GM19035 (cell line): Measurements from ENCODE around the gene SLC6A6.

Experiments used
- ATAC-seq: cut with Tn5 transposase; IDR thresholded peaks from one replicate; pipeline ENCODE4 v1.9.1; 2021; ENCODE audit not compliant: unreplicated experiment

Gene SLC6A6

DNA sequence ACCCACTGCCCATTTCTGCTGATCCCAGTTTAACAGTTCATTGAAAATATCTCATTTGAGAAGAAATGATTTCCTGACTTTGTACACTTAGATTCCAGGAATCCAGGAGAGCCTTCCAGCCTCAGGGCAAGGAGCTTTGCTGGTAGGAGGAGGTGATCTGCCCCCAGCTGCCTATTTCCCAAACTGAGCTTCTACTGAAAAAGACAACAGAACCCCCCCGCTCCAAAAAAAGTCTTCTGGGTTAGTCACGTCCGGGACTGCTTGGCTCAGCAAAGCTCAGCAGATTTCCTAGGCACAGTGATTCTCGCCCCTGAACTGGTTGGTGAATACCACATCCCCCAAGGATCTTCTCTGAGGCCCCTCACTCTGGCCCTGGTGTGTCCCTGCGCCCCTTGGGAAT, 13.1 kb downstream of the SLC6A6 start:
- no peak for ATAC-seq

DNA sequence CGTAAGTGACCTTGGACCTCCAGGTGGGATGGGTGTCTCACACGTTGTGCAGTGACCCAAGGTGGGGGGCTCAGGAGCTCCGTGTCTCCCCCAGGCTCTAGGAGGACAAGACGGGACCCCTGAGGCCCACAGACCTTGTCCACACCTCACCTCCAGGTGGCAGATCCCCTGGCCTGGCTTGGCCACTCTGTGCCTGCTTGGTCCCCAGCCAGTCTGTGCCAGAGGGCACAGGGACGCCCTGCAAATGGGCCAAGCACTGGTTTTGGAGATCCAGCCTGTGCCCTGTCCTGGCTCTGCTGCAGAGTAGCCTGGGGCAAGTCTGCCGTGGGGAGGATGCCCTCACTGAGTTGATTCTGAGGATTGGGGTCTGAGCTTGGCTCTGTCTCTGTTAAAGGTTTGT, 14.0 kb downstream of the SLC6A6 start:
- ATAC-seq: no peak

DNA sequence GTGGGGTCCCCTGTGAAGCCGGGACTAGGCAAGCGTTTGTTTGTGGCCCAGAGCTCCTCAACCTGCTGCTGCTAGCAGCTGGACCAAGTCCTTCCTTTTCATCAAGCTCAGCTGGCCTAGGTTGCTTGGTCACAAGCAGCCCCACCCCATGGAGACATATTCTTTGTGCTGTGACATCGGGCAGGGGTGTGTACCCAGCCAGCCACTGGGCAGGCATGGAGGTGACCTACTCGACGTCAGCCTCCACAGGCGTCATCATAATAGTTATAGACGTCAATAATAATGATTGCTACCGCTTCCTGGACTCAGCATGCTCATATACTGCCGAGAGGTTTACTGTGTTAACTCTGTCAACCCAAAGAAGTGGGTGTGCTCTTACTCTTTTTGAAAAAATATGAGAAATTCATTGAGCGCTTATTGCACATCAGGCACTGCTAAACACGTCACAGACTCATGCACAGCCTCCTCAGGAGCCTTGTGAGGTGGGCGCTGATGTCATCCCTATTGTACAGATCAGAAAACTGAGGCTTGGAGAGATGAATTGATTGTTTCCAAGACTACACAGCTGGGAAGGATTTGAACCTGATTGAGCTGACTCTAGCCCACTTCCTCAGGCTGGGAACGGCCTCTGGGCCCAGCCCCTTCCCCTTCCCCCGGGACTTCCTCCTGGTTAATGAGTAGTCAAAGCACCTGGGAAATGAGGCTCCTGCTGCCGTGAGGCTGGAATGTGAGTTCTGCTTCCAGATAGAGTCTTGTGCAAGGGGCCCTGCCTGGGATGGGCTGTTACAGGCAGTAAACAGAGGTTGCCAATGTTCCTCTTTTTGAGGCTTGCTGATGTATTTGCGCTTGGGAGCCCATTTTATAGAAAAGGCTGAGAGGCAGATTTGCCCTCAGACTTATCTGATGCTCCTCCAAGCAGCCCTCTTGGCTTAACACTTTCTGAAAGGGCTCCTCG, 16.2 kb downstream of the SLC6A6 start:
- no peak for ATAC-seq

DNA sequence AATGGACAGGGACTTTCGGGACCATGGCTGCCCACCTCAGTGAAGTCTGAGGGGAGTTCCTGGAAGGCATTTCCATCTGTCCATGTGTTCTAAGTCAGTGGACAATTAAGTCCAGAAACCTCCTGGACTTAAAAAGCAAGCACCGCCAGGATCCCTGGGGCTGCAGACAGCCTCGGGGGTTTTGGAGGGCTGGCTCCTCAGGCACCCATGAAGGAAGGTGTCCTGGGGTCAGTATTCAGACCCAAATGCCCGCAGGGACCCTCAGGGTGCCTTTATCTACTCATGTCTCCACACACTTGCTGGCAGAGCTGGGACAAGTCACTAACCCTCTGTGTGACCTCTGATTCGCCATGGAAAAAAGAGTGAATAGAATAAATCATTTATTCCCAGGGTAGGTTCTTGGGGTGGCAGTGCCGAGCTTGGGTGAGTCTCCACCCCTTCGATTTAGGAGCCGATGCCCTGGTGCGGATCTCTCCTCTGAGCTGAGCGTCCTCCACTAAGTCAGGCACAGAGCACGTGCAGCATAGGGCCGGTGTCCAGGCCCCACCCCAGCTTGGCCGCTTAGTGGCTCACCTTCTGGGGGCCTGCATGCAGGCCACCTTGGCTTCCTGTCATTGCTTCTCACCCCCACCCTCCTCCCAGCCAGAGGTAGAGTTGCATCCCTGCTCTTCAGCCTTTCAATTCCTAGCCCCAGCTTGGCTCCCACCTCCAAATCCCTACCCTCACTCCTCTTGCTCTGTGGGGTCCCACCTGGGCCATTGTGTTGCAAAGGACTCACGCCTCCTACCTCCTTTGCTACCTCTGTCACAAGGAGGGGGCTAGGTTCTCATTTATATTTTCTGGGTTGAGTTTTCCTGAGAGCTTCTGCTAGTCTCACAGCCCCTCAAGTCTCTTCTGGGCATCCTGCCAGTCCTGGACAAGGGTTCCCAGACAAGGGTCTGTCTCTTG, 19.9 kb downstream of the SLC6A6 start:
- no peak for ATAC-seq

DNA sequence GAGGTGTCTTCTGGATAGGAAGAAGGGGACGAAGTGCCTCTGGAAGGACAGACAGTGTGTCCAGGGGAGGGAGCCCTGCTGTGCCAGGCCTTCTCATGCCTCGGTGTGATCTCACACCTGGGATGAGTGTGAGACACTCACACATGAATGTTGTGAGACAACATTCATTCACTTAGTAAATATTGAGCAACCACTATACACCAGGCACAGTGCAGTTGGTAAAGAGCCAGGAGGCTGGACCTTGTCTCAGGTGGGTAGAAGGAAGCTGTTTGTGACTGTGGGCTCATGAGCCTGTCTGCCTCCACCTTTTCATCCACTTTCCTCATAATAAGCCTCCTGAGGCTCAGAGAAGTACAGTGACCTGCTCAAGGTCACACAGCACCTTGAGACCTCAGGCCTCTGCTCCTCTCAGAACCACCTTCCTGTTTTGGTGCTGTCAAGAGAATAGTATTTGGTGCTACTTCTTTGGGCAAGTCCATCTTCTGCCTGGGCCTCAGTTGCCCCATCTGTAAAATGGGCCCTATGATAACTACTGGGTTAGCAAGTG, 20.9 kb downstream of the SLC6A6 start:
- ATAC-seq: no peak

DNA sequence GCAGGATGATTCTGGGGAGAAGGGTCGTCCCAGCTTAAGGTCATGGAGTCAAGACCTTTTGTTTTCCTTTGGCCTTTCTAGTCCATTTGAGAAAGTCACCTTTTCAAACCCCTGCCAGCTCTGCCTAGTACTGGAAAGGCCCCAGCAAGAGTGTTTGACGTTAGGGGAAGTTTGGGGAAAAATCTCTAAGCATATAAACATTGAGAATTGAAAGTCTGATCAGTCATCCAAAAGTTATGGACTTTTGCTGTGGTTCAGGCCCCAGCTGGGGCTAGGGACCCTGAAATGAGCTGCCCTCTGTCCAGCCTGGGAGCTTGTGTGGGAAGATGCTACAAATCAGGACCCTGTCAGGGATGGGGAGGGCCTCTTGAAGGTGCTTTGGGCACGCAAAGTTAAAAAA, 21.6 kb downstream of the SLC6A6 start:
- ATAC-seq: no peak

DNA sequence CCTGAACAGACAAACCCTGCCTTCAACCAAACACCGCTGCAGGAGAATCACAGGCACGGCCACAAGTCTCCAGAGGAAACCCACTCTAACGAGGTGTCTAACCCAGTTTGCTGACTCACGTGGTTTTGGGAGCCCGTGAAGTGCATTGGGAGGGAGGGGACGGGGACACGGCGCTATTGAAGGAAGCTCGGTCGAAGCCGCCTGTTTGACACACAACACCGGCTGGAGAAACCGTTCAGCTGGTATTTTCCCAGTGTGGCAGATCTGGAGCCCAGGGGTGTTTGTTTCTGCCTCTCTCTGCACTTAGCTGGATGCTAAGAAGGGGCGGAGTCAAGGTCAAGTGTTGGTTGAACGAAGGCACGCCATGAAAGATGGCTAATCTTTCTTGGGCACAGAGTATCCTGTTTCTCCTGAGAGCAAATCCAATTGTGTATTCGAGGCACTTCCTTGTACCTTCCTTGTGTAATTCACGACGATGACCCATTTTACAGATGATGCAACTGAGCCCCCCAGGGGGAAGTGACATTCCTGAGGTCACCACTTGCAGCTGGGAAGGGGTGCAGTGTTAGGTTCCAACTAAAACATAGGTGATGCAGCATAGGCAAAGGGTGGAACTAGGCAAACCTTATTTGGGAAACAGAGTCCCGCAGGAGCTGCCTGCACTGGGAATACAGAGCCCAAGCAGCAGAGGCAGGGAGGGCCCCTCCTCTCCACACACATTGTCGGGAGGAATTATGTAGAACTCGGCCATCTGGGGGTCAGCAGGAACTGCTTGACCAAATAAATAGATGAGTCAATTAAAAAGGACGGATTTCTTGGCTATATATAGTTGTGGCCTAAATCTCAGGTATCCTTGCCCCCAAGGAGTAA, 22.5 kb downstream of the SLC6A6 start:
- ATAC-seq: no peak

DNA sequence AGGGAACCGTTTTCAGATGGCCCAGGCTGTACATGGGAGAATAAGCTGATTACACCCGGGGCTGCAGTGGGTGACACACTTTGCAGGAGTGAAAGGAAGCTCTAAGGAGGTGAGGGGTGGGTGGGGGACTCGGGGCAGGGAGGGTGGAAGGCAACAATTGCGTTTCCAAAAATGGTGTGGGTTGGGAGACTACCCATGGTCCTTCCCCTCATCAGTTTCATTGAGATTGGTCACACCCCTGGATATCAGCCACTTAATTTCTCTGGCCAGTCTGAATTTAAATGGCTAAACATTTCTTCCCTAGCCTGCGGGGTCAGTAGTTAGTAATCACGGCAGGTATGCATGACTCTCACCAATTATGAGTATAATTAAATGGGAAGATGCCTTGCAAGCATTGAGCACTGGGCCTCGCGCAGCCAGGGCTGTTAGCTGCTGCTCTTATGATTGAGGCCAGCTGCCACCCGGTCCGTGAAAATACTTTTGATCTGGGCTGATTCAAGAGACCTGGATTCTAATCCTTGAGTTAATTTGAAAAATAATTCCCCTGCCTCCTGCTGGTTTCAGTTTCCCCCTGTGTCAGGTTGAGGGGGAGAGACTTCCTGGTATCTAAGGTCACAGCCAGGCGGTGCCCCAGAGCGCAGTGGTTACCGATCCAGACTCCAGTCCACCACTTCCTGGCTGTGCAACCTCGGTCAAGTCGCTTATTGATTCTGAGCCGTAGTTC, 23.3 kb downstream of the SLC6A6 start:
- ATAC-seq: no peak

DNA sequence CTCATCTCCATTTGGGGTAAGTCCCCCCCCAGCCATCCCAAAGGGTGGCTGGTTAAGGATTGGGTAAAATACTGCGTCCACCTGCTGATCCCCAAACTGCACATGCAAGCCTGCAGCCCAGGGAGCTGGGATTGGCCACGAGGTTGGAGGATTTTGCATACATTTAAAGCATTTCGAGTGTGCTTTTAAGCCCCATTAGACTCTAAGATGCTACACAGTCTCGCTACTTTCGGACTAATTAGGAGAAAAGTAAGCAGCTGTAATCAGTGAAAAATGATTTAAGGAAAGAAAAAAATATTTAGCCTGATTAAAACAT, 23.9 kb downstream of the SLC6A6 start:
- no peak for ATAC-seq

DNA sequence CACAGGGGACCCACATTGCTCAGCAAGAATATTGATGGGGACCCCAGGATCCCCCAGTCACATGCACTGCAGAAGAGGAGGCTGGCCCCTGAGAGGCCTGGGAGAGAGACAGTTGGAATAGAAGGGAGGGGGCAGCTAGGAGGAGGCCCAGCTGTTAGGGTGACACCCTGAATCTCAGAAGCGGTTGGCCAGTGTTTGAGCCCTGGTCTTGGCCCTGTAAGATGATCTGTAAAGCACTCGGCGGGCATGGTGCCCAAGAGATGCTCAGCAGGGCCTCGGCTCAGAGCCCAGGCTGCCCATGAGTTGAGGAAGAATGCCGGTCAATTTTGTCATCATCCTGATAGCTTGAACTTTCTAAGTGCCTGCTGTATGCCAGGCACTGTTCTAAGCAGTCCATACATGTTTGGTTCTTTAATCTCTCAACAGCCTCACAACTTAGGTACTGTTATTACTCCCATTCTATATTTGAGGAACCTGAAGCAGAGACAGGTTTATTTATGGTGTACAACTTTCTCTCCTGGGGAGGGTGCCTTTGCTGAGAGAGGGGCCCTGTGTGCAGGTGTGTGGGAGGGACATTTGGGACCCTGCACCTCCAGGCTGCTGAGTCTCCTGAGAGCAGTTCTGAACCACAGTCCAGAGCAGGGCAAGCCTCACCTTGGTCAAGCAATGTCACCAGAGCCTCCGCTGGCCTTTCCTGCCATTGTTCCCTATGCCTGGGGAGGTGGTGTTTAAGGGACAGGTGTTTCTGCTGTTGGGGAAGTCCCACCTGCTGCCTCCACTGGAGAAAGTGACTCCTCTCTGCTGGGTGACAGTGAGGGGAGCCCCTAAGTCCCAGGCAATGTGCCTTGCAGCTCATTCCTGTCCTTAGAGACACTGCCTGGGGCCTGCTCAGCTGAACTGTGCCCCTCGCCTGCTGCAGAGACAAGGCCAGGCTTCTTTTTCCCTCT, 26.0 kb downstream of the SLC6A6 start:
- no peak for ATAC-seq

DNA sequence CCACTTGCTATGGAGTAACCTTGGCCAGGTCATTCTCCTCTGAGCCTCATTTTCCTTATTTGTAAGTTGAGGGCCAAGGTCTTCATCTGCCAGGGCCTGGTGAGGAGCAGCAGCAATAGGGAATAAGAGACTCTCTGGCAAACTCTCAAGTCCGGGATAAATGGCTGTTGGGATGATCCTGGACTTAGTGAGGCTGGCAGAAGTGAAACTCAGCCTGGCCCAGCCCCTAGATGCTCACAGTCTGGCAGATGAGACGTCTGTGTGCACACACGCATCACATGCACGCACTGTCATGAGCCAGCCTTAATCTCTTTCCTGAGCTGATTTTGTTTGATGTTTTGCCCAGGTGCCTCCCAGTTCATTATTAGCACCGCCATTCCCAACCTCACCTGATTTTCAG, 26.8 kb downstream of the SLC6A6 start:
- no peak for ATAC-seq

DNA sequence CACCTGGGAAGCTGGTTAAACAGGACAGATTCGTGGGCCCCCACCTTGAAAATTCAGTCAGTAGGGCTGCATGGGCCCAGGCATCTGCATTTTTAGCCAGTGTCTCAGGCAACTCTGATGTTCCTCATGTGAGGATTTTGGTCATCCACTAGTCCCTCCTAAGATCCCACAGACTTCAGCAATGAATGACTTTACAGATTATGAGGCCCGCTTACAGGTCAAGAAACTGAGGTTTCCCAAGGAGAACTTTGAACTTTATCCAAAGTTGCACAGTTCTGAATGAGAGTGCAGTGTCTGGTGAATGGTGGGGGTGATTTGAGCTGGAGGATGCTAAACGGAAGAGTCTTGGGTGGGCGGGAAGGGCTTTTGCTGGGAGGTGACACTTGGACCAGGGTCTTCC, 27.2 kb downstream of the SLC6A6 start:
- no peak for ATAC-seq

DNA sequence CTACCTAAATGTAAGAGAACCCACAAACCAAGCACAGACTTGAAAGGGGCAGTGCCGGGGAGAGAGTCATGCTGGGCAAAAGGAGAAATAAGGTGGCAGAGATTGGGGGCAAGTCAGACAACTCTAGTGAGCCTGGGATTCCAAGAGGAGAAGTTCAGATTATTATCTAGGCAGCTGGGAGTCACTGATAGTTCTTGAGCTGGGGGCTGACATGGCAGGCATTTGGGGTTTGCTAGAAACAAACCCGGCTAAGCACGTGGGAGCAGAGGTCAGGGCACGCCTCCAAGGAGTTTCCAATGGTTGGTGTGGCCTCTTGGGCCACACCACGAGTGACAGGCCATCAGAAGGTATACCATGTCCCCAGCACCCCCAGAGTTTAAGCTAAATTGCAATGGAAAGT, 27.6 kb downstream of the SLC6A6 start:
- ATAC-seq: no peak

DNA sequence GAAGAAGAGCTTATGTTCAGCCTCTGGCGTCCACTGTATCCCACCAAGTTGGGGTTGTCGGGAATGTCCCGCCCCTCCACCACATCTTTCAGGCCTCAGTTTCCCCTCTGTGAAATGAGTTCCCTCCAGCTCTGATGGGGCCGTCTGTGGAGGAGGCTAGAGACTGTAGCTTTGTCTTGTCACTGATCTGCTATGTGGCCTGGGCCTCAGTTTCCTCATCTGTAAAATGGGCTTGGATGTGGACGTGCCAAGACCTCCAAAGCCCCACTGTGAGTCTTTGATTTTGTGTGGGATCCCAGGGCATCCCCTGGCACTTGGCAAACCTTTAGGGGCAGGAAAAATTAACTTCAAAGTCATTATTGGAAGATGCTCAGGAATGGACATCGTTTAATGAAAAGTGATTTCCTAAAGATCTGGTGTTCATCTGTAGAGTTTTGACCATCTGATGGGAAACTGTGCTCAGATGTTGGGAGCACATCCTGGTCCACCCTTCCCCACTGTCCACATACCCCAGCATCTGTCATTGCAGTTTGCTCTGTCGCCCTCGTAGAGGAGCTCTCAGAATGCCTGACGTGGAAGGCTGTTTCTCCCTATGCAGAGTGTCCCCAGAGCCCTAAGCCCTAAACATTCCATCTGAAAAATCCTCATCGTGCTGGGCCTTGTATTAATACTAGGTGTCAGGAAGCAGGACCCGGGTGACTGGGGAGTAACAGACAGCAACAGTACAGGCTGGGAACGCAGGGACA, 28.5 kb downstream of the SLC6A6 start:
- no peak for ATAC-seq

DNA sequence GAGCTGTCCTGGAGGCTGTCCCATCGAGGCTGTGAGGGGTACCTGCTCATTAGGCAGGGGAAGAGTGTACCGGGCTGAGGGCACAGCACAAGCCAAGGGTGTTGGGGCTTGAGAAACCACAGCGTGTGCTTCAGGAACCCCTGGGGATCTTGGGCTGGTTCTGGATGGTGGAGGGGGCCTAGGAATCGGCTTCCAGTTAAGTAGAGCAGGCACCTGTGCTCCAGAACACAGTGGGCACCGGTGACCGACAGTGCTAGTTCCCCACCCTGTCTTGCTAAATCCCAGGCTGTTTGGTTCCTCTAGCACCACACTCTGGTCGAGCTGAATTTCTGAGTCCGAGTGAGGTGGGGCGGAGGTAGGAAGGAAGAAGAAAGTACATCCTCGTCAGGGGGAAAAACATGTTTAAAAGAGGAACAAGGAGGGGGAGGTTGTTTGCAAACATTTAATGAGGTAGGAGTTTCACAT, 29.1 kb downstream of the SLC6A6 start:
- peak; percentile 32 for ATAC-seq

DNA sequence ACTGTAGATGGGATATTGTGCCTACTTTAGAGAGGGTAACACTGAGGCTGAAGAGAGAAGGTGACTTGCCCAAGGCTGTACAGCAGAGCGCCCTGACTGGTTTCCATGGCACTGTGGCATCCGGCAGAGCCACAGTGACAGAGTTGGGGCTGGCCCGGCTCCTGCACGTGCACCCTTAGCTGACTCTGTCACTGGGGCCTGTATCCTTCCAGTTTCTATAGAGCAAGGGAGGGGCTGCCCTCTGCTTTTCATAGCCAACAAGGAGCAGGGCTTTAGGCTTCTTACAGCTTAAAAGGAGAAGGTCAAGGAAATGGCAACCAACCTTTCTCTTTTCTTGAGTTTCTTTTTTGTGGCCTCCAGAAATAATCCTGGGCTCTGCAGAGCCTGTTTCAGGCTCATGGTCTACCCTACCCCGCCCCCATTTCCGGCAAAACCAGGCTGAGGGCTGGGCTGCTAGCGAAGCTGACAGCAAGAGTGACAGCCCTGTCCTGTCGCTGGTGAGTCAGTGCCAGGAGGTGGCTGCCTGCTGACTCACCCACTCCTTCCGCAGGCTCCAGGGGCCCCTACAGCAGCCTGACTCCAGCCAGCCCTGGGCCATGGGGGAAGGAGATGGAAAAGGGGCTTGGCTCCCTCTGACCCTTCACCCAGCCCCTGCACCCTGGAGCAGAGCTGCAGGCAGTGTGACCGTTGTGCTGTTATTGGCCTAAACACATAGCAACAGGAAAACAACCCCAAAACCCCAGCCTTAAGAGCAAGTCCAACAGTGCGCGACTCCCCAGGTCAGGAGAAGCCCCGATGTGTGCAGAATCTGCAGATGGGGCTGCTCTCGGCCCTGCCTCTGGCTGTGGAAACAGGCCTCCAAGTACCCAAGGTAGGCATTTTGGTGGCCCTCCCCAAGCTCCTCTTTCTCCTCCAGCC, 29.8 kb downstream of the SLC6A6 start:
- peak; percentile 82 for ATAC-seq

DNA sequence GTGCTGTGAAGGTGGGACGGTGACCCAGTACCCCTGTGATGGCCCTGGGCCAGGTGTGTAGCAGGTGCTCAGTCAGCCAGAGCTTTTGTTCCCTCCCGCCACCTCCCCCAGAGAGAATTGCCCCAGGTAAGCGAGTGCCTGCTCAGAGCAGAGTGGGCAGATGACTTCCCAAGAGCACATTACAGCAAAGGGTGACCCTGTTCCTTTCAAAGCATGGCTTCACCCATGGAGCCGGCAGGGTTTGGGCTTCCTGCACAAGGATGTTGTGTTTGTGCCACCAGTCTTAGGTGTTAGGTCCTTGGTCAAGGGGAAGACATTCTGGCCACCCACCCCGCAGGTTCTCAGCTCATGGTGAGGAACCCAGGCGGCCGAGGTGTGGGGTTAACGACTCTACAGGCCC, 30.7 kb downstream of the SLC6A6 start:
- ATAC-seq: no peak
